Endothelial cell of umbilical vein (primary cell): Measurements from ENCODE around the gene ZNF598. TPM values are rescaled to one million over a fixed set of nuclear protein-coding genes. Genes with fewer than 3 reads are reported as not detected.

Experiments
- BruUV-seq: library from RNA; stranded (reverse); fragments of 400-500 nt; replicated peaks from 2 replicates; lab custom pipeline; 2021; lab: Mats Ljungman, UMichigan
- CTCF ChIA-PET: fragments of 300-600, 350-600 bp; sonication (Branson Sonifier 250); formaldehyde crosslinking; loops from one replicate; lab custom pipeline; 2021; ENCODE audit warnings: antibody characterized with exemption, inconsistent platforms; lab: Charles Lee
- POLR2A ChIA-PET: fragments of 300-600, 350-600 bp; sonication (Branson Sonifier 250); formaldehyde crosslinking; loops from one replicate; lab custom pipeline; 2021; ENCODE audit warnings: antibody characterized with exemption, inconsistent platforms; lab: Charles Lee
- DNase-seq: peaks from one replicate; pipeline ENCODE4 v3.0.0-alpha.2; 2011; ENCODE audit warnings: low read depth, low spot score
- FAIRE-seq: peaks from 2 replicates; lab custom pipeline; 2011; peaks lifted over from hg19 to GRCh38; lab: Jason Lieb, UNC
- H2AFZ ChIP-seq: 2 replicates; pipeline ENCODE4 v1.6.0; 2012; ENCODE audit warnings: low read depth, low read length, control low read depth, inconsistent platforms
- H3K27ac ChIP-seq: 2 replicates; pipeline ENCODE4 v1.5.1; 2011; ENCODE audit warnings: low read depth, mild to moderate bottlenecking, control low read depth, low read length, moderate library complexity; ENCODE audit not compliant: insufficient read depth
- H3K27me3 ChIP-seq, 2 experiments: 2 replicates each; pipeline versions ENCODE4 v1.6.0 to v1.6.1; 2011; ENCODE audit warnings: low read length in 2 of 2, mixed read lengths in 1 of 2; ENCODE audit not compliant: control insufficient read depth in 2 of 2, insufficient read depth in 2 of 2
- H3K36me3 ChIP-seq, 2 experiments: 2 replicates in 1 of 2; 3 replicates in 1 of 2; pipeline ENCODE4 v1.5.1; 2011; ENCODE audit warnings: low read length in 2 of 2, mild to moderate bottlenecking in 1 of 2, moderate library complexity in 1 of 2; ENCODE audit not compliant: control insufficient read depth in 2 of 2, insufficient read depth in 2 of 2; ENCODE audit errors: extremely low read depth in 1 of 2
- H3K4me1 ChIP-seq: 3 replicates; pipeline ENCODE4 v1.5.1; 2011; ENCODE audit warnings: mild to moderate bottlenecking, low read length; ENCODE audit not compliant: control insufficient read depth, insufficient read depth; ENCODE audit errors: extremely low read depth
- H3K4me2 ChIP-seq: 2 replicates; pipeline ENCODE4 v1.6.1; 2011; ENCODE audit warnings: low read length, control low read depth, mixed read lengths; ENCODE audit not compliant: insufficient read depth
- H3K4me3 ChIP-seq, 3 experiments: fragments of 200-600 bp in 1 of 3; sonication (generic), shearing (Covaris generic) in 1 of 3; replicated peaks in 1 of 3; 2 replicates each; pipeline ENCODE4 v1.5.1; 2011 to 2016; ENCODE audit warnings: control low read depth in 3 of 3, low read length in 3 of 3, mild to moderate bottlenecking in 2 of 3, inconsistent platforms in 1 of 3, low read depth in 1 of 3, moderate library complexity in 1 of 3; ENCODE audit not compliant: insufficient read depth in 1 of 3
- H3K79me2 ChIP-seq: 2 replicates; pipeline ENCODE4 v1.6.0; 2012; ENCODE audit warnings: low read length, inconsistent platforms; ENCODE audit not compliant: control insufficient read depth, insufficient read depth
- H3K9ac ChIP-seq: replicated peaks from 2 replicates; pipeline ENCODE3; 2011; ENCODE audit warnings: low read length, control low read depth; ENCODE audit not compliant: insufficient read depth; ENCODE audit errors: extremely low read depth
- H3K9me1 ChIP-seq: replicated peaks from 3 replicates; pipeline ENCODE4 v1.6.0; 2011; ENCODE audit warnings: mild to moderate bottlenecking, low read length; ENCODE audit not compliant: control insufficient read depth, insufficient read depth; ENCODE audit errors: extremely low read depth
- H3K9me3 ChIP-seq: replicated peaks from 2 replicates; pipeline ENCODE4 v1.5.1; 2012; ENCODE audit warnings: low read length, inconsistent platforms; ENCODE audit not compliant: control insufficient read depth, insufficient read depth
- H4K20me1 ChIP-seq: replicated peaks from 2 replicates; pipeline ENCODE3; 2011; ENCODE audit warnings: mild to moderate bottlenecking, low read length; ENCODE audit not compliant: control insufficient read depth, insufficient read depth; ENCODE audit errors: extremely low read depth
- CTCF ChIP-seq, 2 donors: IDR thresholded peaks; 1 replicate in 1 of 2; 2 replicates in 1 of 2; pipeline ENCODE4 v1.5.1; 2011; ENCODE audit warnings: low read length in 2 of 2, mild to moderate bottlenecking in 2 of 2, moderate library complexity in 2 of 2, control low read depth in 1 of 2, inconsistent platforms in 1 of 2, low read depth in 1 of 2; ENCODE audit not compliant: insufficient read depth in 1 of 2; ENCODE audit errors: extremely low read depth in 1 of 2
- EZH2 ChIP-seq: IDR thresholded peaks from 2 replicates; pipeline ENCODE4 v1.6.1; 2012; ENCODE audit warnings: borderline replicate concordance, low read depth, mild to moderate bottlenecking, moderate library complexity, low read length, inconsistent platforms; ENCODE audit not compliant: severe bottlenecking
- FOS ChIP-seq: IDR thresholded peaks from 2 replicates; pipeline ENCODE4 v1.6.1; 2011; ENCODE audit warnings: mild to moderate bottlenecking, low read length, moderate library complexity, borderline replicate concordance; ENCODE audit not compliant: insufficient read depth
- JUN ChIP-seq: IDR thresholded peaks from 2 replicates; pipeline ENCODE4 v1.6.1; 2011; ENCODE audit warnings: borderline replicate concordance, low read depth; ENCODE audit not compliant: insufficient read length, insufficient read depth
- POLR2A ChIP-seq: IDR thresholded peaks from 2 replicates; pipeline ENCODE4 v1.6.1; 2012; ENCODE audit warnings: low read depth, mild to moderate bottlenecking, control low read depth, low read length
- dilution Hi-C: fragments of 300-500 bp; cut with MboI; formaldehyde crosslinking; loops from one replicate; pipeline ENCODE4 v1.15.0; 2019; ENCODE audit warnings: low sequenced_read_pairs; ENCODE audit not compliant: extremely low pct_ligation_motif_present
- intact Hi-C: fragments of 100-400 bp; cut with micrococcal nuclease; formaldehyde crosslinking; loops from one replicate; pipeline ENCODE4 v1.10.0; 2022
- polyA plus RNA-seq, 4 experiments: library from polyadenylated mRNA; depleted of rRNA in 3 of 4; stranded (reverse) in 3 of 4; unstranded in 1 of 4; fragments of >200 nt; gene quantifications; 2 replicates each; pipeline versions ENCODE4 v1.2.1 to v1.2.3, GENCODE V29; 2011 to 2012; ENCODE audit warnings: missing spikeins in 1 of 4
- total RNA-seq: library from RNA; stranded (reverse); gene quantifications from 2 replicates; pipeline ENCODE4 v1.2.3, GENCODE V29; 2021

The ZNF598 gene
- total and polyA plus RNA-seq, 2 donors (not counting 3 experiments of a cell fraction or from before 2014, with no cell fraction given) = 43.3 to 67.0 TPM

GRCh38 chr16:2057438-2057837 lies 47.8 kb upstream of the ZNF598 start:
- H3K4me1 ChIP-seq = no peaks in the 10 kb centered on the region
- H3K9me3 ChIP-seq = no peaks in the 10 kb centered on the region
- no peaks in the 10 kb centered on the region for H3K27me3 ChIP-seq
- ChIA-PET CTCF (interaction anchor here (1.2 to 3.1 kb wide), 2 partner anchors 10 to 34 kb away, joined by 3 to 93 read pairs; partner anchors contain the start of genes NTHL1 and TSC2), POLR2A (no interaction called here)
- dilution Hi-C loops = no loop called here
- FAIRE-seq (no peak), DNase-seq (no peak)
- H3K79me2 ChIP-seq = no peaks in the 10 kb centered on the region
- H3K36me3 ChIP-seq = peaks cover 5 to 49% of the 10 kb centered on the region in 2 experiments
- TF ChIP-seq EZH2 = no peak
- TF ChIP-seq JUN = no peak
- no peak for TF ChIP-seq CTCF (IDR thresholded peaks at IDR 0.05; ENCODE audit: extremely low read depth in 1 of 2, insufficient read depth in 1 of 2, low read depth in 1 of 2, low read length in 2 of 2)
- no peak for TF ChIP-seq FOS
- no peak for TF ChIP-seq POLR2A
- no peak overlapping the region for H3K4me3 ChIP-seq
- H3K9ac ChIP-seq = no peak overlapping the region
- no peaks in the 10 kb centered on the region for H3K9me1 ChIP-seq
- H3K4me2 ChIP-seq = no peak overlapping the region
- BruUV-seq = no TSS peak
- no peak overlapping the region for H3K27ac ChIP-seq
- H4K20me1 ChIP-seq = no peaks in the 10 kb centered on the region
- no peak overlapping the region for H2AFZ ChIP-seq
- intact Hi-C loops = loop anchor here (2.0 kb wide), 1 partner anchor 35 kb away; no protein-coding TSS in a partner anchor
